HCT116 (cell line): ENCODE results near the gene CNTD1. TPM values are rescaled to one million over a fixed set of nuclear protein-coding genes. Genes with fewer than 3 reads are reported as not detected.

ENCODE experiments used
- ATAC-seq: fragments of 200-7000 bp; cut with Tn5 transposase; 2 replicates; pipeline ENCODE4 v1.9.1; 2020; ENCODE audit warnings: mild to moderate bottlenecking, moderate library complexity
- BruUV-seq: library from RNA; stranded (reverse); fragments of 400-500 nt; replicated peaks from 2 replicates; lab custom pipeline; 2021; lab: Mats Ljungman, UMichigan
- CTCF ChIA-PET: fragments of 300-600 bp; sonication (Branson Sonifier 250); formaldehyde crosslinking; loops from one replicate; lab custom pipeline; 2021; ENCODE audit warnings: antibody characterized with exemption; lab: Charles Lee
- POLR2A ChIA-PET: fragments of 300-600, 350-600 bp; sonication (Branson Sonifier 250); formaldehyde crosslinking; loops from one replicate; lab custom pipeline; 2021; ENCODE audit warnings: antibody characterized with exemption; lab: Charles Lee
- RAD21 ChIA-PET, 2 experiments: fragments of 300-600 bp; sonication (Branson Sonifier 250); formaldehyde crosslinking; loops; one replicate each; lab custom pipeline; 2023; ENCODE audit warnings: low total read pairs in 2 of 2; ENCODE audit not compliant: uncharacterized antibody in 2 of 2, unreplicated experiment in 2 of 2, low non-redundant PET in 1 of 2; lab: Charles Lee
- DNase-seq: peaks from one replicate; pipeline ENCODE4 v3.0.0-alpha.2; 2010; ENCODE audit warnings: low read depth, low spot score
- H2AFZ ChIP-seq: fragments of 200-600 bp; shearing (Covaris generic), sonication (generic); 2 replicates; pipeline ENCODE4 v1.6.1; 2017; ENCODE audit warnings: low read depth, mixed run types, mixed read lengths, antibody characterized with exemption, low read length; ENCODE audit not compliant: poor library complexity, severe bottlenecking
- H3K27ac ChIP-seq: 2 replicates; pipeline ENCODE4 v1.5.1; 2012; ENCODE audit warnings: low read depth, low read length
- H3K27me3 ChIP-seq: fragments of 200-600 bp; sonication (generic); 2 replicates; pipeline ENCODE4 v1.6.1; 2016; ENCODE audit warnings: mixed run types, low read length, mixed read lengths; ENCODE audit not compliant: insufficient read depth
- H3K36me3 ChIP-seq, 2 experiments: fragments of 200-500 bp in 1 of 2; fragments of 200-600 bp in 1 of 2; sonication (Bioruptor generic) in 1 of 2; sonication (generic) in 1 of 2; 2 replicates each; pipeline versions ENCODE4 v1.5.1 to v1.6.1; 2014 to 2016; ENCODE audit warnings: low read length in 2 of 2, inconsistent platforms in 1 of 2, mixed read lengths in 1 of 2, mixed run types in 1 of 2; ENCODE audit not compliant: insufficient read depth in 2 of 2, control insufficient read depth in 1 of 2
- H3K4me1 ChIP-seq, 2 experiments: fragments of 200-600 bp in 1 of 2; sonication (generic) in 1 of 2; 2 replicates each; pipeline versions ENCODE4 v1.5.1 to v1.6.1; 2012 to 2017; ENCODE audit warnings: low read length in 2 of 2, inconsistent platforms in 1 of 2, mild to moderate bottlenecking in 1 of 2, mixed read lengths in 1 of 2, mixed run types in 1 of 2, moderate library complexity in 1 of 2; ENCODE audit not compliant: insufficient read depth in 2 of 2, control insufficient read depth in 1 of 2
- H3K4me2 ChIP-seq: fragments of 200-600 bp; sonication (generic); 2 replicates; pipeline ENCODE4 v1.6.1; 2017; ENCODE audit warnings: mixed run types, low read length, mixed read lengths
- H3K4me3 ChIP-seq, 2 experiments: fragments of 200-600 bp in 1 of 2; sonication (generic) in 1 of 2; replicated peaks in 1 of 2; 2 replicates each; pipeline ENCODE4 v1.5.1; 2011 to 2016; ENCODE audit warnings: low read length in 2 of 2, control low read depth in 1 of 2, low read depth in 1 of 2, mild to moderate bottlenecking in 1 of 2, mixed read lengths in 1 of 2, mixed run types in 1 of 2
- H3K79me2 ChIP-seq: fragments of 200-600 bp; sonication (generic); 2 replicates; pipeline ENCODE4 v1.6.1; 2017; ENCODE audit warnings: mild to moderate bottlenecking, mixed run types, low read length, moderate library complexity, mixed read lengths; ENCODE audit not compliant: insufficient read depth
- H3K9ac ChIP-seq: fragments of 200-600 bp; sonication (generic); 2 replicates; pipeline ENCODE4 v1.6.1; 2016; ENCODE audit warnings: low read length, mixed read lengths
- H3K9me2 ChIP-seq: fragments of 200-600 bp; sonication (generic), shearing (Covaris generic); 2 replicates; pipeline ENCODE4 v1.6.1; 2017; ENCODE audit warnings: mixed run types, mild to moderate bottlenecking, moderate library complexity; ENCODE audit not compliant: insufficient read depth
- H3K9me3 ChIP-seq, 2 experiments: fragments of 200-500 bp in 1 of 2; fragments of 200-600 bp in 1 of 2; sonication (Bioruptor generic) in 1 of 2; sonication (generic) in 1 of 2; 2 replicates each; pipeline ENCODE4 v1.6.1; 2014 to 2017; ENCODE audit warnings: low read length in 2 of 2, mixed read lengths in 2 of 2, inconsistent platforms in 1 of 2, low read depth in 1 of 2, mild to moderate bottlenecking in 1 of 2, mixed run types in 1 of 2, moderate library complexity in 1 of 2; ENCODE audit not compliant: control insufficient read depth in 1 of 2, insufficient read depth in 1 of 2
- H4K20me1 ChIP-seq: fragments of 200-600 bp; sonication (generic), shearing (Covaris generic); 2 replicates; pipeline ENCODE4 v1.6.1; 2017; ENCODE audit warnings: mixed run types, mild to moderate bottlenecking, moderate library complexity; ENCODE audit not compliant: insufficient read depth
- CBX3 ChIP-seq: IDR thresholded peaks from 2 replicates; pipeline ENCODE4 v1.6.1; 2012; ENCODE audit warnings: low read depth
- FOSL1 ChIP-seq: IDR thresholded peaks from 2 replicates; pipeline ENCODE4 v1.6.1; 2012; ENCODE audit warnings: low read depth
- MAX ChIP-seq: IDR thresholded peaks from 2 replicates; pipeline ENCODE4 v1.6.1; 2012
- POLR2AphosphoS5 ChIP-seq: IDR thresholded peaks from 2 replicates; pipeline ENCODE4 v1.6.1; 2011; ENCODE audit warnings: mild to moderate bottlenecking, low read depth, low read length, moderate library complexity
- SP1 ChIP-seq: IDR thresholded peaks from 2 replicates; pipeline ENCODE4 v1.6.1; 2012; ENCODE audit warnings: low read depth
- SRF ChIP-seq: IDR thresholded peaks from 2 replicates; pipeline ENCODE4 v1.6.1; 2012; ENCODE audit warnings: low read depth
- YY1 ChIP-seq: IDR thresholded peaks from 2 replicates; pipeline ENCODE4 v1.6.1; 2011; ENCODE audit warnings: low read length, low read depth, moderate library complexity, mild to moderate bottlenecking; ENCODE audit not compliant: insufficient replicate concordance; ENCODE audit errors: extremely low read depth
- intact Hi-C: fragments of 100-400 bp; cut with micrococcal nuclease; formaldehyde crosslinking; loops from 2 replicates; pipeline ENCODE4 v1.10.0; 2022
- total RNA-seq: library from RNA; stranded (reverse); gene quantifications from one replicate; pipeline ENCODE4 v1.2.1, GENCODE V29; 2021; ENCODE audit not compliant: unreplicated experiment

The CNTD1 gene
- total RNA-seq, 1 experiment from 2014 or later, result not detected

GRCh38 chr17:42760652-42761581 lies 37.7 kb upstream of the CNTD1 start, which contains the start of gene RAMP2:
RAMP2 (plus strand) TSS chr17:42761227; CDS start chr17:42761262, 35 bp downstream.
- no peak within 1 kb of the TSS for H3K9ac ChIP-seq
- no peak for ATAC-seq
- TF ChIP-seq POLR2AphosphoS5 (no peak), SRF (no peak), YY1 (no peak), MAX (no peak), SP1 (no peak)
- no peak within 1 kb of the TSS for H3K4me3 ChIP-seq
- H3K4me1 ChIP-seq, result peaks cover 0 to 8% of the 10 kb centered on the region in 2 experiments; a peak in 3 of 4 replicates
- no peaks in the 10 kb centered on the region for H3K9me3 ChIP-seq
- H3K27ac ChIP-seq, result no peak within 1 kb of the TSS
- POLR2A ChIA-PET, result no interaction called here
- CTCF ChIA-PET, result interaction anchor here (1.3 kb wide), 1 partner anchor 11 kb away, joined by 4 read pairs; no protein-coding TSS in a partner anchor
- H3K27me3 ChIP-seq, result no peaks in the 10 kb centered on the region
- H3K36me3 ChIP-seq, result no peaks in the 10 kb centered on the region
- RAD21 ChIA-PET, result no interaction called here
- no peak for DNase-seq
- H3K79me2 ChIP-seq, result no peaks in the 10 kb centered on the region
- intact Hi-C loops, result no loop called here
- no peak within 1 kb of the TSS for H3K4me2 ChIP-seq
- H3K9me2 ChIP-seq, result no peaks in the 10 kb centered on the region
- BruUV-seq, result no TSS peak
- H4K20me1 ChIP-seq, result no peaks in the 10 kb centered on the region
- H2AFZ ChIP-seq, result no peak within 1 kb of the TSS

- no TSS peak for BruUV-seq
- peaks cover 0 to 8% of the 10 kb centered on the region in 2 experiments; a peak in 3 of 4 replicates for H3K4me1 ChIP-seq
- TF ChIP-seq SRF (no peak), FOSL1 (no peak), CBX3 (no peak), YY1 (no peak)
- intact Hi-C loops, result no loop called here
- no peaks in the 10 kb centered on the region for H4K20me1 ChIP-seq
- H3K9ac ChIP-seq, result no peak overlapping the region
- DNase-seq (no peak), ATAC-seq (no peak)
- no peak overlapping the region for H3K4me3 ChIP-seq
- RAD21 ChIA-PET, result no interaction called here
- H3K27ac ChIP-seq, result no peak overlapping the region
- no peaks in the 10 kb centered on the region for H3K9me2 ChIP-seq
- H3K9me3 ChIP-seq, result no peaks in the 10 kb centered on the region
- no peaks in the 10 kb centered on the region for H3K36me3 ChIP-seq
- CTCF ChIA-PET, result no interaction called here
- H3K79me2 ChIP-seq, result no peaks in the 10 kb centered on the region
- no peaks in the 10 kb centered on the region for H3K27me3 ChIP-seq
- no peak overlapping the region for H2AFZ ChIP-seq
- no peak overlapping the region for H3K4me2 ChIP-seq
- POLR2A ChIA-PET, result no interaction called here
Measured at GRCh38 chr17:42761638-42762037, 37.0 kb upstream of the CNTD1 start.
